Ectodermal cell (in vitro differentiated cells): Measurements from ENCODE around the gene FAM200C. TPM values are rescaled to one million over a fixed set of nuclear protein-coding genes. Genes with fewer than 3 reads are reported as not detected.

Source experiments
- H3K27ac ChIP-seq: 2 replicates; pipeline ENCODE4 v1.7.0; 2013; ENCODE audit warnings: mild to moderate bottlenecking, low read depth, low read length; ENCODE audit not compliant: insufficient read depth, poor library complexity, severe bottlenecking
- H3K27me3 ChIP-seq: 2 replicates; pipeline ENCODE4 v1.7.0; 2013; ENCODE audit warnings: mild to moderate bottlenecking, low read length; ENCODE audit not compliant: insufficient read depth, control insufficient read depth, poor library complexity, severe bottlenecking
- H3K36me3 ChIP-seq: one replicate; pipeline ENCODE4 v1.7.0; 2013; ENCODE audit warnings: low read length; ENCODE audit not compliant: control insufficient read depth, insufficient read depth
- H3K4me1 ChIP-seq: one replicate; pipeline ENCODE4 v1.7.0; 2013; ENCODE audit warnings: low read length; ENCODE audit not compliant: control insufficient read depth, insufficient read depth
- H3K4me3 ChIP-seq: 2 replicates; pipeline ENCODE4 v1.7.0; 2013; ENCODE audit warnings: low read depth, low read length, control low read depth; ENCODE audit not compliant: insufficient read depth
- H3K9me3 ChIP-seq: 2 replicates; pipeline ENCODE4 v1.7.0; 2013; ENCODE audit warnings: mild to moderate bottlenecking, low read length, moderate library complexity; ENCODE audit not compliant: control insufficient read depth
- WGBS, 2 experiments: methylation state at CpG; one replicate each; pipeline ENCODE4 v1.1.7; 2013; ENCODE audit warnings: missing lambda C conversion rate in 2 of 2; 5-methylcytosine and 5-hydroxymethylcytosine counted together
- polyA plus RNA-seq, 4 experiments: library from polyadenylated mRNA; stranded (reverse); fragments of 50-300 nt; gene quantifications; one replicate each; pipeline ENCODE4 v1.2.3, GENCODE V29; 2013

Gene FAM200C
- polyA plus RNA-seq (2013, experiment 1 of 4) = 14.1 TPM
- polyA plus RNA-seq (2013, experiment 2 of 4) = 12.1 TPM
- 11.2 TPM for polyA plus RNA-seq (2013, experiment 3 of 4)
- polyA plus RNA-seq (2013, experiment 4 of 4) = 12.7 TPM

DNA sequence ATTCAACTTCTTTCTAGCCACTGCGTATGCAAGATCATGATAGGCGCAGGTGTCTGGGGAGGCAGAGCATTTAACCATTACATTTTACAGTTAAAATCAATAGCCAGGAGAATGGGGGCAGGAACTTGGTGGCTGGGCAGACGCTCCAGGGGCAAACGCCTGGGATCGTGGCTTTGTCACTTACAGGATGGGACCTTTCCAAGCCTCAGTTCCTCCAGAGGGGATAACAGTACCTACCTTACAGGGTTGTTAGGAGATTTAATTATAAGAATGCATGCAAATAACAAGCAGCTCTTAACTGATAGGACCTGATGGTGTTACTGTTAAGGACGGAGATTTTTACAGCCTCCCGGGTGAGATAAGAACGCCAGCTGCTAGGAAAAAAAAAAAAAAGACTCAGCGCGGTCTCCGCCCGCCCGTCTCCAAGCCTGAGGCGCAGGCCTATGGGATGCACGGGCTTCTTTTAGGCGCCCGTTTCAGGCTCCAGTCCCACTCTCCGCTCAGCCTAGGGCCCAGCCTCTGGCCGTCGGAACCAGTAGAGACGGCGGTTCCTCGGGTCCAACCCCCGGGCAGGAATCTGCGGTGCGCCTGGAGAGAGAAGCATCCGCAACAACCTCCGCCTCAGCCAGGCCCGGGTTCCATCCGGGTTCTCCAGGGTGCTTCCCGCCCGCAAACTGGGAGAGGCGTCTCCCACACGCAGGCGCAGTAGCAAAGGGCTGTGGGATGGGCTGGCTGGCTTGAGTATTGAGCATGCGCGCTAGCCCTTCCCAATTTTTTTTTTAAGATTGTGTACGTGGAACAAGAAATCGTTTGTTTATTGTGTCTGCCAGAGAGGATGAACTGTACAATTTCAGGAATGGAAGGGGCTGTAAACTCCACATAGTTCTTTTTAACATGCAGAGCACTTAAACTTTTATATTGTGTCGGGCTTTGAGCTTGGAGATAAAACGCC is at the start of gene FAM200C:
TSS of gene FAM200C (minus strand) at position 653 of the 952 bp plus-strand sequence. CDS start 4,564 bp downstream, outside the sequence.
- 6% methylated on average over 41 of the region's 41 CpGs for WGBS, 2 experiments
- Histone ChIP-seq H3K27me3 (no peaks in the 10 kb centered on the region), H3K36me3 (peaks cover 22% of the 10 kb centered on the region), H3K4me1 (peaks cover 8% of the 10 kb centered on the region), H3K9me3 (no peaks in the 10 kb centered on the region), H3K4me3 (peak within 1 kb of the TSS; percentile 88), H3K27ac (peak within 1 kb of the TSS; percentile 77)

- H3K27me3 ChIP-seq = no peaks in the 10 kb centered on the region
- H3K27ac ChIP-seq = no peak overlapping the region
- H3K9me3 ChIP-seq = no peaks in the 10 kb centered on the region
- WGBS, 2 experiments = 95 to 96% methylated on average over 3 of the region's 3 CpGs
- no peaks in the 10 kb centered on the region for H3K4me1 ChIP-seq
- H3K4me3 ChIP-seq = no peak overlapping the region
- H3K36me3 ChIP-seq = no peaks in the 10 kb centered on the region
These were observed 49.6 kb upstream of the FAM200C start for GRCh38 chr5:160449458-160449857.

DNA sequence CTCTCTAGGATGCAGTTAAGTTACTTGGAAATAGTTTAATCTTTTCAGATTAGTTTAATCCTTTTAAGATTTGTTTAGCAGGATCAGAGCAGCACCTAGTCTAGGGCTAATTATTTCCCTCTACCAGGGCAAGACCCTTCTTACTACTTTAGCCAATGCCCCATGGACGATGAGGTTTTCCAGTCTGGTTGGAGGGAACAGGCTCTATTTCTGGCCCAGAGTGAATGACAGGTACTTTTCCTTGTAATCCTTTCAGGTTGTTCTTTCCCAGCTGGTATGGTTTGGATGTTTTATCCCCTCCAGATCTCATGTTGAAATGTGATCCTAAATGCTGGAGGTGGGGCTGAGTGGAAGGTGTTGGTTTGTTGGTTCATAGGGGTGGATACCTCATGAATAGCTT is 49.0 kb upstream of the FAM200C start:
- no peak overlapping the region for H3K27ac ChIP-seq
- H3K36me3 ChIP-seq = no peaks in the 10 kb centered on the region
- no peaks in the 10 kb centered on the region for H3K4me1 ChIP-seq
- H3K4me3 ChIP-seq = no peak overlapping the region
- 94 to 97% methylated on average over 1 of the region's 1 CpG for WGBS, 2 experiments
- H3K9me3 ChIP-seq = no peaks in the 10 kb centered on the region
- H3K27me3 ChIP-seq = no peaks in the 10 kb centered on the region

DNA sequence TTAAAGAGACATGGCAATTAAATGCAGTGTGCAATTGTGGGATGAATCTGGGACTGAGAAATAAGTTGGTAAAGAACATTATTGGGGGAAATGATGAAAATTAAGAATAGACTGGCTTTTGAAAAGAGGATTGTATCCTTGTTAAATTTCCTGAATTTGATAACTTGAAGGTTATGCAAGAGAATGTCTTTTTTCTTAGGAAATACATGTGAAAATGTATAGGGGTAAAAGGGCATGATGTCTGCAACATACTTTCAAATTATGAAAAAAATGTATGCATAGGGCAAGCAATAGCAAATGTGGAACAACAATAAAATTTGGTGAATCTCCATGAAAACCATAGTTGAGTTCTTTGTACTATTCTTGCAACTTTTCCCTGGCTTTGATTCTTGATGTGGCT is 45.9 kb upstream of the FAM200C start:
- no peaks in the 10 kb centered on the region for H3K9me3 ChIP-seq
- no peaks in the 10 kb centered on the region for H3K27me3 ChIP-seq
- H3K27ac ChIP-seq = no peak overlapping the region
- no peaks in the 10 kb centered on the region for H3K36me3 ChIP-seq
- no peaks in the 10 kb centered on the region for H3K4me1 ChIP-seq
- no peak overlapping the region for H3K4me3 ChIP-seq

DNA sequence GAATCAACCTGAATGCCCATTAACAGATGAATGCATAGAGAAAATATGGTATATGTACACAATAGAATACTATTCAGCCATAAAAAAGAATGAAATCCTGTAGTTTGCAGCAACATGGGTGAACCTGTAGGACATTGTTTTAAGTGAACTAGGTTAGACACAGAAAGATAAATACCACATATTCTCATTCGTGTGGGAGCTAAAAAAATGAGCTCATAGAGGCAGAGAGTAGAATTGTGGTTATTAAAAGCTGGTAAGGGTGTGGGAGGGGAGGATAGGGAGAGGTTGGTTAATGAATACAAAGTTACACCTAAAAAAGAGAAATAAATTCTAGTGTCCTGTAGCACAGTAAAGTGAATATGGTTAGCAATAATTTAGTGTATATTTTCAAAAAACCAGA is 45.3 kb upstream of the FAM200C start:
- Histone ChIP-seq H3K27me3 (no peaks in the 10 kb centered on the region), H3K4me1 (no peaks in the 10 kb centered on the region), H3K27ac (no peak overlapping the region), H3K9me3 (no peaks in the 10 kb centered on the region), H3K36me3 (no peaks in the 10 kb centered on the region), H3K4me3 (no peak overlapping the region)
- 60 to 85% methylated on average over 1 of the region's 1 CpG for WGBS, 2 experiments

DNA sequence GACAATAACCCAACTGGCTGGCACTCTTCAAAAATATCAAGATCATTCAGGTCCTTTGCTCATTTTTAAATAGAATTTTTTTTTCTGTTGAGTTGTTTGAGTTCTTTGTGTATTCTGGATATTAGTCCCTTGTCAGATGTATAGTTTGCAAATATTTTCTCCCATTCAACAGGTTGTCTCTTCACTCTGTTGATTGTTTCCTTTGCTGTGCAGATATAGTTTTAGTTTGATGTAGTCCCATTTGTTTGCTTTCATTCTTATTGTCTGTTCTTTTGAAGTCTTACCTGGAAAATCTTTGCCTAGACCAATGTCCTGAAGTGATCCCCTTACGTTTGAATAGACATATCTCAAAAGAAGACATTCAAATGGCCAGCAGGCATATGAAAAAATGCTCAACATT is 44.6 kb upstream of the FAM200C start:
- no peaks in the 10 kb centered on the region for H3K27me3 ChIP-seq
- no peaks in the 10 kb centered on the region for H3K9me3 ChIP-seq
- no peaks in the 10 kb centered on the region for H3K4me1 ChIP-seq
- H3K36me3 ChIP-seq = no peaks in the 10 kb centered on the region
- H3K27ac ChIP-seq = no peak overlapping the region
- 84 to 94% methylated on average over 1 of the region's 1 CpG for WGBS, 2 experiments
- H3K4me3 ChIP-seq = no peak overlapping the region

DNA sequence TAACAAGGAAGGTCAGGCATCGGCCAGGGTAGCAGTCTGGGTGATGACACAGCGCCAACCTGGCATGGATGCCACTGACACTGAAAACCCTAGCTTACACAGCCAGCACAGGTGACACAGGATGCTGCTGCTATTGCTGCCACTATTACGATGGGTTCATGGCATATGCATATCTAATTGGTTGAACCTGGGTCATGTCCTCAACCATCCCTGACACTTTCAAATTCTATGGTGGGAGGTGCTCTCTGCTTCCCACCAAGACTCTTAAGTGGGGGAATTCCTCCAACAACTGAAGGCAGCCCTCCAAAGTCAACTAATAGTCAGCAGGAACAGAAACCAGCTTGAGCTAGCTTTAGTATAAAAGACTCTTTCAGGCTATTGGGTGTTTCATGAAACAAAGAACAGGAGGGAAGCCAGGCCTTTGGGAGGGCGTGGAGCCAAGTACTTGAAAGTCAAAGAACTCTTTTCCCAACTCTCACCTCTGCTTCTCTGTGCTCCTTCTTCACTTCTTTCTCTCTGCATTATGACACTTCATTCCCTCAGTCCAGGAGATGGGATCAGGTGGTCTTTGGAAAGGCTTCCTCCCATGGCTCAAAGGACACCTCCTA is 43.1 kb upstream of the FAM200C start:
- Histone ChIP-seq H3K9me3 (no peaks in the 10 kb centered on the region), H3K4me3 (no peak overlapping the region), H3K27ac (no peak overlapping the region), H3K4me1 (no peaks in the 10 kb centered on the region), H3K36me3 (no peaks in the 10 kb centered on the region), H3K27me3 (no peaks in the 10 kb centered on the region)
- 81 to 84% methylated on average over 4 of the region's 4 CpGs for WGBS, 2 experiments

GRCh38 chr5:160441311-160441781 is 41.5 kb upstream of the FAM200C start:
- WGBS, 2 experiments = 83 to 90% methylated on average over 1 of the region's 1 CpG
- Histone ChIP-seq H3K9me3 (no peaks in the 10 kb centered on the region), H3K27ac (no peak overlapping the region), H3K4me3 (no peak overlapping the region), H3K36me3 (no peaks in the 10 kb centered on the region), H3K27me3 (no peaks in the 10 kb centered on the region), H3K4me1 (no peaks in the 10 kb centered on the region)

GRCh38 chr5:160439205-160439600 is 39.3 kb upstream of the FAM200C start:
- no peaks in the 10 kb centered on the region for H3K9me3 ChIP-seq
- 12 to 15% methylated on average over 11 of the region's 11 CpGs for WGBS, 2 experiments
- no peak overlapping the region for H3K27ac ChIP-seq
- H3K36me3 ChIP-seq = no peaks in the 10 kb centered on the region
- no peak overlapping the region for H3K4me3 ChIP-seq
- no peaks in the 10 kb centered on the region for H3K27me3 ChIP-seq
- no peaks in the 10 kb centered on the region for H3K4me1 ChIP-seq
